Astrocyte (in vitro differentiated cells and primary cell): ENCODE data around the gene NOB1.

Experiments
- EZH2 ChIP-seq: IDR thresholded peaks from 2 replicates; pipeline ENCODE4 v1.6.1; 2012; ENCODE audit warnings: mild to moderate bottlenecking, low read length, inconsistent platforms; ENCODE audit not compliant: insufficient read depth
- TF ChIP-seq, protein P1 (sequence below): IDR thresholded peaks from 2 replicates; pipeline ENCODE4 v1.5.1; 2011; ENCODE audit warnings: low read depth, mild to moderate bottlenecking, inconsistent platforms, low read length, moderate library complexity; ENCODE audit not compliant: insufficient read depth

DNA sequence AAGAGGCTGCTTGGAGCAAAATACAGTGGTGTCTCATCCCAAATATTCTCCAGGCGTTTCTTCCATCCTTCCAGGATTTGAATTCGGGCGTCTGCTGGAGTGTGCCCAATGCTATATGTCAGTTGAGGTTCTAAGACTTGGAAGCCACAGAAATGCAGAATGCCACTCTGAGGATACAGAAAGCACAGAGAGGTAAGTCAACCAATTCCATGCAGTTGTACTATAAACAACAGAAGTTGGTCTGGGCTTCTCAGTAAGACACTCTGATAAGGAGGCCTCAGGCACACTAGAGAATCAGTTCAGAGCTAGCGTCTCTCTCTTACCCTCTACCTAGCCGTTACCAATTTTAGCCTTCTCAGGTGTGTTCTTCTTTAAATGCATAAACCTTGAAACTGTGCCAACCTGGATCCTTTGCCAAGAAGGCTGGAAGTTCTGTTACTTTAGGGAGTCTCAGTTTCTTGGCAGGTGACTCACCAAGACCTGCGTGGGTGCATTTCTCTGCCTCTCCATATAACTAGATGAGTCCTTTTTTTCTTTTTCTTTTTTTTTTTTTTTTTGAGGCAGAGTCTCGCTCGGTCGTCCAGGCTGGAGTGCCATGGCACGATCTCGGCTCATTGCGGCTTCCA is 43.5 kb downstream of the NOB1 start:
- TF ChIP-seq, protein P1, sequence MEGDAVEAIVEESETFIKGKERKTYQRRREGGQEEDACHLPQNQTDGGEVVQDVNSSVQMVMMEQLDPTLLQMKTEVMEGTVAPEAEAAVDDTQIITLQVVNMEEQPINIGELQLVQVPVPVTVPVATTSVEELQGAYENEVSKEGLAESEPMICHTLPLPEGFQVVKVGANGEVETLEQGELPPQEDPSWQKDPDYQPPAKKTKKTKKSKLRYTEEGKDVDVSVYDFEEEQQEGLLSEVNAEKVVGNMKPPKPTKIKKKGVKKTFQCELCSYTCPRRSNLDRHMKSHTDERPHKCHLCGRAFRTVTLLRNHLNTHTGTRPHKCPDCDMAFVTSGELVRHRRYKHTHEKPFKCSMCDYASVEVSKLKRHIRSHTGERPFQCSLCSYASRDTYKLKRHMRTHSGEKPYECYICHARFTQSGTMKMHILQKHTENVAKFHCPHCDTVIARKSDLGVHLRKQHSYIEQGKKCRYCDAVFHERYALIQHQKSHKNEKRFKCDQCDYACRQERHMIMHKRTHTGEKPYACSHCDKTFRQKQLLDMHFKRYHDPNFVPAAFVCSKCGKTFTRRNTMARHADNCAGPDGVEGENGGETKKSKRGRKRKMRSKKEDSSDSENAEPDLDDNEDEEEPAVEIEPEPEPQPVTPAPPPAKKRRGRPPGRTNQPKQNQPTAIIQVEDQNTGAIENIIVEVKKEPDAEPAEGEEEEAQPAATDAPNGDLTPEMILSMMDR = no peak
- no peak for TF ChIP-seq EZH2
